IMR-90 (cell line): ENCODE measurements around the gene IDI2. TPM values are rescaled to one million over a fixed set of nuclear protein-coding genes. Genes with fewer than 3 reads are reported as not detected.

Source experiments
- ATAC-seq: fragments of 200-7000 bp; cut with Tn5 transposase; 2 replicates; pipeline ENCODE4 v1.9.1; 2020; ENCODE audit warnings: low read depth, mild to moderate bottlenecking, moderate library complexity
- BruUV-seq: library from RNA; stranded (reverse); fragments of 400-500 nt; replicated peaks from 2 replicates; lab custom pipeline; 2021; lab: Mats Ljungman, UMichigan
- CTCF ChIA-PET: fragments of 300-600 bp; formaldehyde crosslinking; extraction: SDS; loops from one replicate; lab custom pipeline; 2021; ENCODE audit warnings: antibody characterized with exemption; lab: Yijun Ruan, JAX
- POLR2A ChIA-PET: fragments of 300-600 bp; sonication (Branson Sonifier 250); formaldehyde crosslinking; loops from one replicate; lab custom pipeline; 2022; ENCODE audit warnings: antibody characterized with exemption; ENCODE audit not compliant: unreplicated experiment; lab: Charles Lee
- DNase-seq: peaks from one replicate; pipeline ENCODE4 v3.0.0; 2013
- H2AFZ ChIP-seq: replicated peaks from 2 replicates; pipeline ENCODE3; 2013; ENCODE audit warnings: low read length, mild to moderate bottlenecking; ENCODE audit not compliant: poor library complexity
- H2AK5ac ChIP-seq: 2 replicates; pipeline ENCODE4 v1.6.1; 2013; ENCODE audit warnings: low read depth, low read length, inconsistent platforms
- H2AK9ac ChIP-seq: replicated peaks from 2 replicates; pipeline ENCODE3; 2013; ENCODE audit warnings: mild to moderate bottlenecking, low read depth, low read length, moderate library complexity; ENCODE audit not compliant: poor library complexity
- H2BK120ac ChIP-seq: 2 replicates; pipeline ENCODE4 v1.6.1; 2013; ENCODE audit warnings: low read depth, low read length, inconsistent platforms
- H2BK15ac ChIP-seq: 3 replicates; pipeline ENCODE4 v1.6.1; 2013; ENCODE audit warnings: low read depth, low read length, inconsistent platforms
- H2BK20ac ChIP-seq: 2 replicates; pipeline ENCODE4 v1.6.1; 2013; ENCODE audit warnings: low read depth, mild to moderate bottlenecking, inconsistent platforms, low read length, moderate library complexity
- H2BK5ac ChIP-seq: 2 replicates; pipeline ENCODE4 v1.6.1; 2013; ENCODE audit warnings: mild to moderate bottlenecking, low read depth, low read length, inconsistent platforms; ENCODE audit not compliant: poor library complexity, severe bottlenecking
- H3K14ac ChIP-seq: replicated peaks from 2 replicates; pipeline ENCODE4 v1.6.1; 2013; ENCODE audit warnings: low read depth, low read length, inconsistent platforms
- H3K18ac ChIP-seq: 2 replicates; pipeline ENCODE4 v1.6.1; 2013; ENCODE audit warnings: low read depth, low read length, control low read depth
- H3K23ac ChIP-seq: 2 replicates; pipeline ENCODE4 v1.6.1; 2013; ENCODE audit warnings: low read depth, low read length, inconsistent platforms
- H3K27ac ChIP-seq: 2 replicates; pipeline ENCODE4 v1.5.1; 2013; ENCODE audit warnings: mild to moderate bottlenecking, control low read depth, low read length; ENCODE audit not compliant: insufficient read depth
- H3K27me3 ChIP-seq: 2 replicates; pipeline ENCODE4 v1.6.1; 2013; ENCODE audit warnings: low read length; ENCODE audit not compliant: control insufficient read depth, insufficient read depth
- H3K36me3 ChIP-seq: 2 replicates; pipeline ENCODE4 v1.6.1; 2013; ENCODE audit warnings: low read length, mixed read lengths; ENCODE audit not compliant: control insufficient read depth, insufficient read depth
- H3K4ac ChIP-seq: 2 replicates; pipeline ENCODE4 v1.6.1; 2013; ENCODE audit warnings: low read depth, low read length, inconsistent platforms
- H3K4me1 ChIP-seq: 2 replicates; pipeline ENCODE4 v1.6.1; 2013; ENCODE audit warnings: low read length, mixed read lengths; ENCODE audit not compliant: control insufficient read depth, insufficient read depth
- H3K4me2 ChIP-seq: 2 replicates; pipeline ENCODE4 v1.6.1; 2013; ENCODE audit warnings: low read depth, mild to moderate bottlenecking, control low read depth, low read length, moderate library complexity
- H3K4me3 ChIP-seq: 2 replicates; pipeline ENCODE4 v1.5.1; 2013; ENCODE audit warnings: low read depth, mild to moderate bottlenecking, control low read depth, low read length, moderate library complexity; ENCODE audit not compliant: insufficient read depth
- H3K56ac ChIP-seq: 2 replicates; pipeline ENCODE4 v1.6.1; 2013; ENCODE audit warnings: low read length, inconsistent platforms; ENCODE audit not compliant: insufficient read depth; ENCODE audit errors: extremely low read depth
- H3K79me1 ChIP-seq, 2 experiments: 2 replicates each; pipeline ENCODE4 v1.6.1; 2013; ENCODE audit warnings: low read length in 2 of 2, inconsistent platforms in 1 of 2, low read depth in 1 of 2
- H3K9ac ChIP-seq: 2 replicates; pipeline ENCODE4 v1.6.1; 2013; ENCODE audit warnings: low read depth, low read length, control low read depth
- H3K9me1 ChIP-seq: 2 replicates; pipeline ENCODE4 v1.6.1; 2013; ENCODE audit warnings: low read length, inconsistent platforms; ENCODE audit not compliant: insufficient read depth
- H3K9me3 ChIP-seq: 2 replicates; pipeline ENCODE4 v1.6.1; 2013; ENCODE audit warnings: low read length; ENCODE audit not compliant: control insufficient read depth, insufficient read depth
- H4K20me1 ChIP-seq: 2 replicates; pipeline ENCODE4 v1.6.1; 2013; ENCODE audit warnings: low read length, inconsistent platforms; ENCODE audit not compliant: insufficient read depth
- H4K5ac ChIP-seq: 2 replicates; pipeline ENCODE4 v1.6.1; 2013; ENCODE audit warnings: mild to moderate bottlenecking, low read depth, low read length, control low read depth
- H4K8ac ChIP-seq, 2 experiments: 2 replicates each; pipeline ENCODE4 v1.6.1; 2013; ENCODE audit warnings: low read depth in 2 of 2, low read length in 2 of 2, control low read depth in 1 of 2, inconsistent platforms in 1 of 2
- H4K91ac ChIP-seq: 2 replicates; pipeline ENCODE4 v1.6.1; 2013; ENCODE audit warnings: low read depth, low read length, inconsistent platforms; ENCODE audit not compliant: insufficient read depth
- CHD1 ChIP-seq: IDR thresholded peaks from 2 replicates; pipeline ENCODE4 v1.6.1; 2012; ENCODE audit warnings: low read depth, low read length, improper control_type of control experiment
- CTCF ChIP-seq: conservative IDR thresholded peaks from 2 replicates; pipeline ENCODE4 v1.5.1; 2012; ENCODE audit warnings: mild to moderate bottlenecking, low read depth, low read length, improper control_type of control experiment
- ELK1 ChIP-seq: fragments of 150-350 bp; IDR thresholded peaks from 2 replicates; pipeline ENCODE4 v1.6.1; 2016; ENCODE audit warnings: low read depth, mild to moderate bottlenecking, low read length, moderate library complexity, borderline replicate concordance
- MAFK ChIP-seq: IDR thresholded peaks from 2 replicates; pipeline ENCODE4 v1.6.1; 2012; ENCODE audit warnings: low read depth, low read length, improper control_type of control experiment
- SMC3 ChIP-seq: fragments of 150-350 bp; IDR thresholded peaks from 2 replicates; pipeline ENCODE4 v1.6.1; 2016; ENCODE audit warnings: low read depth, mild to moderate bottlenecking, antibody characterized with exemption, low read length, moderate library complexity
- WGBS, 2 experiments: methylation state at CpG; one replicate each; pipeline versions ENCODE4 v1.1.5 to v1.1.7; 2013; ENCODE audit warnings: missing lambda C conversion rate in 2 of 2; ENCODE audit not compliant: insufficient read length in 1 of 2; ENCODE audit errors: extremely low coverage in 2 of 2; 5-methylcytosine and 5-hydroxymethylcytosine counted together
- dilution Hi-C: fragments of 300-500 bp; cut with HindIII; formaldehyde crosslinking; loops from one replicate; pipeline ENCODE4 v1.14.3; 2018; ENCODE audit warnings: low sequenced_read_pairs; ENCODE audit not compliant: unreplicated experiment
- in situ Hi-C: fragments of 300-500 bp; cut with MboI; formaldehyde crosslinking; loops from 3 replicates; pipeline ENCODE4 v1.14.3; 2019; ENCODE audit warnings: low sequenced_read_pairs, inconsistent platforms, mixed read lengths
- intact Hi-C: fragments of 100-400 bp; cut with micrococcal nuclease; formaldehyde crosslinking; loops from 2 replicates; pipeline ENCODE4 v1.10.0; 2022
- polyA plus RNA-seq, 3 experiments: library from polyadenylated mRNA; depleted of rRNA; stranded (reverse); fragments of >200 nt; gene quantifications; 2 replicates each; pipeline ENCODE4 v1.2.3, GENCODE V29; 2012; ENCODE audit warnings: low replicate concordance in 1 of 3
- total RNA-seq: library from RNA; depleted of rRNA; stranded (reverse); fragments of >200 nt; gene quantifications from 2 replicates; pipeline ENCODE4 v1.2.3, GENCODE V29; 2012

The IDI2 gene
- total and polyA plus RNA-seq, 2 of the 4 experiments (the other 2 are of a cell fraction), result not detected

GRCh38 chr10:1011696-1012095 is 14.0 kb downstream of the IDI2 start:
- in situ Hi-C loops (no loop called here), intact Hi-C loops (no loop called here), dilution Hi-C loops (no loop called here)
- no peaks in the 10 kb centered on the region for H3K4me1 ChIP-seq
- no peak overlapping the region for H2AFZ ChIP-seq
- H3K9me3 ChIP-seq, result no peaks in the 10 kb centered on the region
- H3K79me1 ChIP-seq, result peaks cover 19 to 38% of the 10 kb centered on the region in 2 experiments
- no peak overlapping the region for H3K27ac ChIP-seq
- no peak overlapping the region for H4K91ac ChIP-seq
- H3K14ac ChIP-seq, result no peak overlapping the region
- no peak for DNase-seq
- no peak overlapping the region for H3K23ac ChIP-seq
- H4K20me1 ChIP-seq, result peaks cover 11% of the 10 kb centered on the region
- H2BK5ac ChIP-seq, result no peak overlapping the region
- no peak overlapping the region for H3K9ac ChIP-seq
- H2BK20ac ChIP-seq, result no peak overlapping the region
- peaks cover 65% of the 10 kb centered on the region for H3K36me3 ChIP-seq
- H3K18ac ChIP-seq, result no peak overlapping the region
- no peak overlapping the region for H3K4ac ChIP-seq
- H3K27me3 ChIP-seq, result no peaks in the 10 kb centered on the region
- no peak overlapping the region for H2BK15ac ChIP-seq
- TF ChIP-seq CHD1 (no peak), CTCF (no peak), SMC3 (no peak), ELK1 (no peak), MAFK (no peak)
- no peak overlapping the region for H3K56ac ChIP-seq
- WGBS, 2 experiments, result 100% methylated on average over 1 of the region's 16 CpGs; no CpG with 5 or more reads in 1 of the 2 experiments
- H3K4me2 ChIP-seq, result no peak overlapping the region
- H3K9me1 ChIP-seq, result no peaks in the 10 kb centered on the region; the same call in 1 of the 2 replicates
- BruUV-seq, result no TSS peak
- H2AK9ac ChIP-seq, result no peak overlapping the region
- no peak overlapping the region for H2BK120ac ChIP-seq
- no peak overlapping the region for H2AK5ac ChIP-seq
- no peak for ATAC-seq
- ChIA-PET POLR2A (no interaction called here), CTCF (no interaction called here)
- H4K8ac ChIP-seq, result no peak overlapping the region
- no peak overlapping the region for H3K4me3 ChIP-seq
- H4K5ac ChIP-seq, result no peak overlapping the region
